ENCODE results near the gene GBX1. TPM values are rescaled to one million over a fixed set of nuclear protein-coding genes. Genes with fewer than 3 reads are reported as not detected.

The GBX1 gene
- total RNA-seq, 4 donors from 2014 or later, result not detected

DNA sequence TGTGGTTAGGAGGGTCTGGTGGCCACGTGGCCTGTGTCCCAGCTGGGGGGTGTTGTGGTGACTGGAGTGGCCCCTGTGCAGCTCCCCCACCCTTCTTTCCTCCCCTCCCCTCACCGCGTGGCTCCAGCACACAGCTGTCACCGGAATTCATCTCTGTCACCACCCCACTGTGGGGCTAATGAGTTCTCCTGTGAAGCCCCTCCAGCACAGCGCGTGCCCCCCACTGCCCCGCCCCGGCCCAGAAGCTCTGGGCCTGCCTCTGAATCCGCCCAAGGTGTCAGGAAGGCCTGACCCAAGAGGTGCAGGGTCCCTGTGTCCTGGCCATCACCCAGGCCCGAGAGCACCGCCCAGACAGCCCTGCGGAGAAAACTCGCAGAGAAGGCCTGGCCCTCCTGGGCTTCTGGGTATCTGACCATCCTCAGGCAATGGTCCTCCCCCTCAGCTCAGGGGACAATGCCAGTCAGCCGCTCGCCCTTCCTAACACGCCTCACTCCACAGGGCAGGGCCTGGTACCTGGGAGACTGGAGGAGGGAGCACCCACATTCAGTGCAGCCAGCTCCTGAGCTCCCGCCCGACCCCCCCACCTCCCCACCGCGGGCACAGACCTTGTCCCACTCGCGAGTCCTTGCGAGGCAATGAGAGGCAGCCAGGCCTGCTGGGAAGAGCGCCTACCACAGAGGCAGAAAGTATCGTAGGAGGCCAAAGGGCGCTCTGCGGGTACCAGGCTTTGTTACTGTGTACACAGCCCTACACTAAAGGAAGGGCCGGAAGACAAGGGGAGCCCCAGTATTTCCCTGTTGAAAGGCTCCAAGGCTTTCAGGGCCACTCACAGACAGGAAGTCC is 38.2 kb downstream of the GBX1 start:
- Histone ChIP-seq H3K27me3 (no peaks in the 10 kb centered on the region), H3K9me3 (no peaks in the 10 kb centered on the region), H3K4me3 (replicated peaks in 1 of 3) (no peak overlapping the region), H3K36me3 (peaks cover 54 to 61% of the 10 kb centered on the region in 2 donors), H3K27ac (no peak overlapping the region), H3K4me1 (peaks cover 13 to 16% of the 10 kb centered on the region in 2 donors)
- TF ChIP-seq CTCF (IDR thresholded peaks at IDR 0.05), result no peak
- TF ChIP-seq POLR2A (IDR thresholded peaks at IDR 0.05), result no peak
- intact Hi-C loops (cut with DNase I), result no loop called here
- 87 to 93% methylated on average over 22 to 26 of the region's 28 CpGs for WGBS, 2 donors
- no peak for DNase-seq

DNA sequence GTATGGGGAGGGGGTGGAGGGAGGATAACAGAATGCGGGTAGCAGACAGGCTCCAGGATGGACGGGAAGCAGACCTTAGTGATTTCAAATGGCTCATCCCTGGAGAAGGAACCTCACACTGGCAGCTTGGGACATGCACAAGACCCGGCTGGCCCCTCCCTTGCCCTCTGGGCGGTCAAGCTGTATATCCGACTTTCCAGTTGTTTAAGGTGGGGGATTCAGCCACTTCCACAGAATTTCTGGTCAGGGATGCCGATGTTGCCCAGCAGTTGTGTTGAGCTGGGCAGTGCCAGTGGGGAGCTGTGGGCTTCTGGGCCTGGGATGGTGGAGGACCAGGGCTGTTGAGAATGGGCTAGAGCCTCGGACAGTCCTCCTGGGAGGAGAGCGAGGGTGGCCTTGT is 38.8 kb downstream of the GBX1 start:
- intact Hi-C loops (cut with DNase I), result no loop called here
- peaks cover 48 to 55% of the 10 kb centered on the region in 2 donors for H3K36me3 ChIP-seq

DNA sequence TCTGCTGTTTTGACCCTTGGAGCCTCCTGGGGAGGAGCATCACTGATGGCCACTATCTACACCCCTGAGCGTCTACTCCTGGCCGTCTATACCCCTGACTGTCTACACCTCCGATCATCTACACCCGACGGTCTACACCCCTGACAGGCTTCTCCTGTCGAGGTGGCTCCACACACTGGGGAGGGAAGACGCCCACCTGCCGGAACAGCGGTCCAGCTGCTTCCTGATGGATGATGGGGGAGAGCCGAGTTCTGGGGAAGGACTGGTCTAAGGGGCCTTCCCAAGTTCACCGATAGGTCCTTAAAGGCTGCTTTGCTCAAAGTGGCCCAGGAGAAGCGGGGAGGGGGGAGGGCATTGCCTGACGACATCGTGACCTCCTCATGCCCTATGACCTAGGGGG is 39.4 kb downstream of the GBX1 start:
- Histone ChIP-seq H3K4me1 (peaks cover 16% of the 10 kb centered on the region in 2 donors), H3K27ac (no peak overlapping the region), H3K27me3 (no peaks in the 10 kb centered on the region), H3K4me3 (replicated peaks in 1 of 3) (no peak overlapping the region), H3K36me3 (peaks cover 42 to 52% of the 10 kb centered on the region in 2 donors), H3K9me3 (no peaks in the 10 kb centered on the region)
- TF ChIP-seq POLR2A (IDR thresholded peaks at IDR 0.05) (no peak), CTCF (IDR thresholded peaks at IDR 0.05) (no peak)
- DNase-seq, result no peak
- intact Hi-C loops (cut with DNase I), result no loop called here
- 85 to 98% methylated on average over 14 of the region's 14 CpGs for WGBS, 2 donors

More for the DNA sequence above, 38.8 kb downstream of the GBX1 start:
- Histone ChIP-seq H3K27ac (no peak overlapping the region), H3K4me3 (replicated peaks in 1 of 3) (no peak overlapping the region), H3K27me3 (no peaks in the 10 kb centered on the region), H3K4me1 (peaks cover 16% of the 10 kb centered on the region in 2 donors), H3K9me3 (no peaks in the 10 kb centered on the region)
- TF ChIP-seq POLR2A (IDR thresholded peaks at IDR 0.05) (no peak), CTCF (IDR thresholded peaks at IDR 0.05) (no peak)
- 86 to 98% methylated on average over 8 of the region's 8 CpGs for WGBS, 2 donors
- DNase-seq, result no peak

GRCh38 chr7:151126491-151127137 is 40.9 kb downstream of the GBX1 start:
- 62 to 76% methylated on average over 10 to 15 of the region's 19 CpGs for WGBS, 2 donors
- H3K36me3 ChIP-seq, result peaks cover 34 to 54% of the 10 kb centered on the region in 2 donors
- H3K27me3 ChIP-seq, result no peaks in the 10 kb centered on the region
- no peak overlapping the region for H3K27ac ChIP-seq
- no peaks in the 10 kb centered on the region for H3K9me3 ChIP-seq
- intact Hi-C loops (cut with DNase I), result no loop called here
- H3K4me1 ChIP-seq, result peaks cover 16% of the 10 kb centered on the region in 2 donors
- no peak overlapping the region for H3K4me3 ChIP-seq (replicated peaks in 1 of 3)
- TF ChIP-seq CTCF (IDR thresholded peaks at IDR 0.05) (no peak), POLR2A (IDR thresholded peaks at IDR 0.05) (no peak)
- DNase-seq, result peak; percentile 69 to 74
